HG02678 (cell line): Measurements from ENCODE around the gene SLC24A3.

Source experiments
- ATAC-seq: cut with Tn5 transposase; IDR thresholded peaks from one replicate; pipeline ENCODE4 v1.9.1; 2021; ENCODE audit warnings: mild to moderate bottlenecking, moderate library complexity; ENCODE audit not compliant: unreplicated experiment

The SLC24A3 gene

DNA sequence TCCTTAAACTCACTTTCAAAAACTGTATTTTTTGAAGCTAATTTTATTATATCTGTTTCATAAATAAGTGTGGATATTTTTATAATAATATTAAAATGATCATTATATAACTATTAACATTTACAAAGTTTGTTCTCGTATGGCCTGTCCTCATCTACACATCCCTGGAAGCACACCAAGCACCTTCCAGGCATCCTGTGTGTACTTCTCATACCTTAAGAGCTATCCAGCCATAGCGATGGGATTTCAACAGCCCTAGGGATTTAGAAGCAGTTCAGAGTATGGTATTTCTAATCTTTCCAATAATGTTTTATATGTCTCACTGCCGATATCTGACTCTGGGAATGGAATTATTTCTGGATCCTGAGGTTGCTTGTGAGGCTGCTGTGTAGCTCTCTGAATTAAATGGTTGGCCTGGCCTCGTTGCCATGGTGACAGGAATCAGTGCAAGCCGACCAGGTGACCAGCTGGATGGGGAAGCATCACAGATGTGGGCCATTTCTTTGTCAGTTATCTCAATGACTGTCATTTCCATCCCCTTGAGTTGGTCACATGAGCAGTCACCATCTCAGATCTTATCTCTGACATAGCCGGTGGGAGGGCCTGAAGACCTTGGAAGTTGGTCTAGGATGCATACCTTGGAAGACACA lies 280.4 kb downstream of the SLC24A3 start:
- no peak for ATAC-seq

DNA sequence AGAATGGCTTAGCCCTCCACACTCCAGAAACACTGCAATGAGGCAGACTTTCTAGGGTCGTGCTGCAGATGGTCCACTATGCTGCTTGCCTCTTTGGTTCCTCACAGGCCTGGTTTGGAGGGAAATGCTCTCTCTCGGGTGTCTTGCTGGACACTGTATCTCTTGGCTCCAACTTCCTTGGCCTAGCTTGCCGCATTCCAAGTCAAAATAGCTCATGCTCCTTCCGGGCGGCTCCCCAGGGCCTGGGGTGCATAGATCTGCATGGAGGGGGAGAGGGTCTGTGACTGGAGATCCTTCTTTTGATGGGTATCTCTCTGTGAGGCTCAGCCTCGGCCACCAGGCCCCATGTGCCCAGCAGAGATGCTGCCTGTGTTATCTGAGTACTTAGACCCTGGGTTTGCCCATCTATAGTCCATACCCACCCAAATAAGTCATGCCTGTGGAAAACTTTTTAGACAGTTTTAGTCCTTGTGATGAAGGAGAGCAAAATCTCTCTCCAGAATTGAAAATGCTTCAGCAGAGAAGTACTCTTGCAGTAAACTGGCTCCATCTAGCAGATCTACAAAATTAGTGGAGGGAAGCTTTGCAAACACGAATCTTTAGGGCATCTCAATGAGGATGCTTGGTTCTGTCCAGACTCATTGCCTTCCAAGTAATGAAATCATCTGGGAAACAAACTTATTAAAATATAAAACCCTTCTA lies 281.5 kb downstream of the SLC24A3 start:
- ATAC-seq = no peak

DNA sequence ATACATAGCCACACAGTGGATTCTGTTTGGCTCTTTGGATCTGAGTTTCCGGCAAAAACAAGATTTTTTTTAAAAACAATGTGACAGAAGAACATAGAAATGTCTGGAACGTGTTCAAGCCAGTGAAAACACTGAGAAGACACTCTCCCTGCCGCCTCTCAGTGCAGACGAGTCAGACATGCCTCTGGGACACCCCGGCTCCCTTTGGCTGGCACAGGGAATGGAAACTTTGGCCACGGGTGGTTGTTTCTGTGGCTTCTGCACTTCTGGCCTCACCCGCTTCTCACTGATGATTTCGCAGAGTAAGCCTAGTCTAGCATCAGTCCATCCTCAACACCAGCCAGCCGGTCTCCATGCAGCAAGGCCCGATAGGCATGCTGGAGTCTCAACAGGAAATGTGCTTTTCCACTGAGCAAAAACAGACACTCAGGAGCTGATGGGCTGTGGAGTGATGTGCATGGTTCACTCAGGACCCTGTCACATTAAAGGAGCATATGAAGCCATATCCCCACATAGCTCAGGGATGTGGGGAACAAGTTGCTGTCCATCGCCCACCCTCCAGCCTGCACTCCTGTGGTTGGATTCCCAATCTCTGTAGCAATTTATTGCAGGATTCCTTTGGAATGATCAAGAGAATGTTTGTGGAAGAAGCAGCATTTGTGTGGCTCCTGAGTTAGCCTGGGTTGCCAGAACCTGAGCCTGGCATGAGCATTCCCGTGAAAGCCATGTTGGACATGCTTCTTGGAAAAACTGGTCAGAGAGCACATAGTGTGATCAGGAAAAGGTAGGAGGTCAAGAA lies 283.7 kb downstream of the SLC24A3 start:
- no peak for ATAC-seq

DNA sequence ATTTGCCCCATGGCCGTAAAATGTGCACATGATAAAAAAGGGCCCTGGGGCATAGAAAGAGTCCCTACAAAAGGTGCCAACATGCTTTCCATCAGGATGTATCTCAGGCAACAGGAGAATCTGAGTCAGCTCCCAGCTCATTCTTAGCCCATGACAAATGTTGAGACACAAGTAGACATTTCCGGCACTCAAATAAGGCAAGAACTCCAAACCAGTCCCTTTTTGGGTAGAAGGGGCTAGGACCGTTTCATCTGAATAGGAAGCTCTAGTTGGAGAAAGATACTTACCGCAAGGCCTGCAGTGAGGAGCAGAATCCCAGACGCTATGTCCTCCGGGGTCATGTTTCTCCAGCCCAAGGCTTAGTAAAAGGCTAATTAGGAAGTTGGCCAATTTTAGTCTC lies 284.6 kb downstream of the SLC24A3 start:
- ATAC-seq = no peak

DNA sequence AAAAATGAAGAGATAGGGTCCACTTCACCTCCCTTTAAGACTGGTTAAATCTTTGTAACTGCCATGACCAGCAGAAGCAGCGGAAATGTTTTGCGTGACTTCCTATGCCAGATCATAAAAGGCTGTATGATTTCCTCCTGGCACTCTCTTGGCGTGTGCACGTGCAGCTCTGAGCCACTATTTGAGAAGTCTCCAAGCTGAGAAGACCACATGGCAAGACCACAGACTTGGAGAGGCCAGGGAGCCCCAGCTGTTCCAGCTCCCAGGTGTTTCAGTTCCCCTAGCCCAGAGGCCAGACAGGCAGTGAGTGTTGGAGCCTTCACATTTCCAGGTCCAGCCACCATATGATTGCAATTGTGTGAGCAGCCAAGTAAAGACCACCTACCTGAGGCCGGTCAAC lies 286.3 kb downstream of the SLC24A3 start:
- no peak for ATAC-seq

DNA sequence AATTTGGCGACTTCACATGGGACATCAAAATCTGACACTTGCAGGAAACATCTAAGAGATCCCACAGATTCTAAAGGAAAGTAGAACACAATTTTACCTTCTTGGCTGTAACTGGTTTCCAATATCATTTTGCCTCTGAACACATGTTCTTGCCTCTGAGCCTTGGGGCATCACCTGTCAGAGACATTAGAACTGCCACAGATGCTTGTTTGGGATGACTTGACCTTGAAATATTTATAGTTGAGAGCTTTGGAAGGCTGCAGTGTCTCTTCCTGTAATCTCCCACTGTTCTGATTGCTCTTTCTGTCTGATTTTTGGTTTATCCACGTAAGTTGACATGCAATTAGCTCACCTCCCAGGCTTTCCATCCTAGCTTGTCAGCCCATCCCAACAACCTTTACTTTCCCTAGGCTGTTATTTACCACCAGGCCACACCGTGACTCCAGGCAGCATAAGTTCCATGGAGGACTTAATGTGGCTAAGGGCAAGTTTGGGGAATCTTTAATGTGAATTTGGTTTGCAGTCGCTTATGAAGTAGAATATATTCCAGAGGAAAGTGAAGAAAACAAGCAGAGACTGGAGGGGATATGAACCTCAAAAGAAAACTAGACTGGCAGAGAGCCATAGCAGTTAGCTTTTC lies 289.2 kb downstream of the SLC24A3 start:
- ATAC-seq = no peak

DNA sequence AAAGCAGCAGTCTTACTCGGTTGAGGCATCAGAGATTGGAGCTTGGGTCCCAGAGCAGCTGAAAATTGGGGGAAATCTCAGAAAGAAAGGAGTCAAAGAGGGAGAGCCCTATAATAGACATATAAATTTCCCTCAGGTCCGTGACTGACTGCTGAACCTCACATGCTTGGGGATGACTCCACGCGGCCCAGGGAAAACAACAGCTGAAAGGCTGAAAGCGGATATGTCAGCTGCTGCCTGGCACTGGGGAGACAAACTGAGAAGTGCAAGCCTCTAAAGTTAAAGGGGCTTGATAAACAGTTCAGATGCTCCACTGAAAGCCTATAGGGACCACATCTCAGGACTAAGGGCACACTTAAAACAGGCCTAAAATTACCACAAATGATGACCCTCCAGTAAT lies 289.7 kb downstream of the SLC24A3 start:
- ATAC-seq = no peak

DNA sequence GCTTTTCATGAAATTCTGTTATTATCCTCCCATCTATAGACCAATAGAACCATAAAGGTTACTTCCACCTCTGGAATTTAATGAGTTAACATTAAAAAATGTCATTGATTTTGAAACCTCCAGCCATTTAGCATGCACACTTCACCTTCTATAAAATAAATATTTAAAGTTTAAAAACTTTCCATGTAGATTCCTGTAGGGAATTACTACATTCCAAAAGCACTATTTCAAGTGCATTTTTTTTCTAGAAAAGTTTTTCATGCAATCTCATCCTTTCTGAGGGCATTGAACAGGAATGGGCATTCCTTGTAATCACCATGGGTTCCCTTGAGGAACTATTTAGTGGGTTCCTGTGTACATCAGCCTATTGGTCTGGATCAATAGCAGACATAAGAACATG lies 291.8 kb downstream of the SLC24A3 start:
- no peak for ATAC-seq

DNA sequence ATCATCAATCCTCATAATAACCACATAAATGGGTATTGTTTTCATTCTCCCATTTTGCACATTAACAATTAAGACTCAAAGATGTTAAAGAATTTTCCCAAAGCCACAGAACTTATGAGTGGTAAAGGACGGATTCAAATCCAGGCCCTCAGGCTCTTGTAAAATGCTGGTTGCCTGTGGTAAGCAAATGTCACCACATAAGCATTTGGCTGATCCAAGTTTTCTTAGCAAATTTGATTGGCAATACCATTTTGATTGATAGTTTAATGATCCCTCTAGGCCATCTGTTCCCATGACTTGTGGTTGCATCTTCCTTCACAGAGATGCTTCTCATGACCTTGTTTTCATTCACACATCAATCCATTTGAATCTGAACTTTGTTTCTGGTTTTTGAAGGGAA lies 293.6 kb downstream of the SLC24A3 start:
- ATAC-seq = no peak

DNA sequence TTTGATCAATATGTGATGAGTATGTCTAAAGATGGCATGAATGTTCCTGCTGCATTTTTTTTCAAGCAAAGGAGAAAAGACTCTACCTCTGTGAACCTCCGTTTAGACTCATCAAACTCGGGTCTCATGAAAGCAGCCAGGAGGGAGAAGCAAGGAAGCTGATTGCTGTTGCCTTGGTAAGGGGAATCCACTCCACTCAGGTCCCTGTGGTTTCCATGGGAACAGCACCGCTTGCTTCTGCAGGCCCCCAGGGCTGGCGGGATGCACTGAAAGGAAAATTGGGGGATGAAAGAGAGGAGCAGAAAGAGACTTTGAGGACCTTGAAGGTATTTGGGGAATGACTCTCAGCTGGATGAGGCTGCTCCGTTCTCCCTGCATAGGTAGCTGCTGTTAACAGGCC lies 296.0 kb downstream of the SLC24A3 start:
- no peak for ATAC-seq

DNA sequence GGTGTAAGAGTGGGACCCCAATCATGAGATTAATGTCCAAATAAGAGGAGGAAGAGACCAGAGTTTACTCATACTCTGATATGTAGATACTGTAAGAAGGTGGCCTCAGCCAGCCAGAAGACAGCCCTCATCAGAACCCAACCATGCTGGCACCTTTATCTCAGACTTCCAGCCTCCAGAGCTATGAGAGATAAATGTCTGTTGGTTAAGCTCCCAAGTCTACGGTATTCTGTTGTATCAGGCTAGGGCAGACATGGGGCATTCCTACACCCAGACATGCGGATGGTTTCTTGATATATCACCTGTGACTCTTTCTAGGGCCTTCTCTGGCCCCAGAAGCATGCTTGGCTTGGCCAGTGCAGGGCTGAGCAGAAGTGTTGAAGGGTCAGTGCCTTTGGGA lies 298.2 kb downstream of the SLC24A3 start:
- no peak for ATAC-seq

DNA sequence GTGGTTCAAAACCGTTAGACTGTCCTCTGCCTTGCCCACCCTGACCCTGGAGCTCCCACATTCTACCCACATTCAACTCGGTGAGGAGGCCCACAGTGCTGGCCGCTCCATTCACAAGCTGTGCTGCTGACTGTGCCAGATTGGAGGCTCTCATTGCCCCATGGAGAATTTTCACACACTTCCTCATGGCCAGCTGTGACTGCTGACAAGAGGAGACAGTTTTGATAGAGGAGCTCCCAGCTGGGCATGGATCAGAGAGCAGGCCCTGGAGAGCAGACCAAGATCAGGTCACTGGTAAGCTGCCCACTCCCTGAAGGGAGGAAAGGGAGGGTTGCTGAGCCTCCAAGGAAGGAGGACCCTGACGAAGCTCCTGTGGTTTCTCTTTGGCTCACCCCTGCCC lies 299.5 kb downstream of the SLC24A3 start:
- no peak for ATAC-seq

DNA sequence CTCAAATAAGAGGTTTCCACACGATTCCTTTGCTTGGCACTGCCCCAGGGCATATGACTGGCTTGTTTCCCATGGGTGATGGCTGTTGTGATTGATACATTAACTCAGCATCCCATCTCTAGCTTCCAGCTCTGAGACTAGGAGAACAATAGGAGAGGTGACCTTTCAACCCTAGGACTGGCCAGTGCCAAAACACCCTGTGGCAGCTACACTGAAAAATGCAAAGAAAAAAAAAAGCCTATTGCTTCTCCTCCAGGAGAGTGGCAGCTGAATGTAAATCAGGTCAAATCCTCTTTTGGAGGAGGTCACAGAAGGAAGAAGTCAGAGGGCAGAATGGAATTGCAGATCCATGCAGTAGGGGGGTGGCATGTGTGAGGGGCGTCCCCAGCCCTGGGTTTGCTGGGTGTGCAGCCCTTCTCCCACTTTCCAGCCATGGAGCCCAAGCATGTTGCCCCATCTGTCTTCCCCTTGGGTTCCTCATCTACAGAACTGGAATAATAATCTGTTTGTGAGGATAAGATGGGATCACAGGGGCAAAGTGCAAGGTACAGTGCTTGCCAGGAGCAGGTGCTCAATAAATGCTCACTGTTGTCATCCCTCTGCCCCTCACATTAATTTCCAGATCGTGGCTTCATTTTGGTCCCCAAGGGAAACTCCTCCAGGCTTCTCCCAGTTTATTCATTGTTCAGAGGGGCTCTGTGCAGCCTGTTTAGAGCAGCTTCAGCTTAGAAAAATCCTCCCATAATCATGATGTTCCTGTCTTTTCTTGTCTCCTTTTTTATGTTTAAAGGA lies 300.6 kb downstream of the SLC24A3 start:
- ATAC-seq = no peak

DNA sequence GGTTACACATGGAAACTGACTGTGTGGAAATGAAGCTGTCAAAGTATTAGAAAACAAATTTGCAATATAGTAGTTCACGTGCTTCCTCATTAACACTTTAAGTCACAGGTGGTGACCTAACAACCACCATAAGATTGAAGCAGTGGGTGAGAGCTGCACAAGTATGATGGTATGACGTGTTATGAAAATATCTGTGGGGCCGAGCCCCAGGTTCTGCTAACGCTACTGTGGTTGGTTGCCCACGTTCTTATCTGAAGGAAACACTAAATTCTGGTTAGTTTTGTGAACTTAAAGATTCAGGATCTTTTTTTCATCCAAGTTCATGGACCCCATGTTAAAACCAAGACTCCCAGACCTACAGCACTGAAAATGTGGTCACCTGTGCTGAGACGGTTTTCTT lies 302.6 kb downstream of the SLC24A3 start:
- ATAC-seq = no peak

DNA sequence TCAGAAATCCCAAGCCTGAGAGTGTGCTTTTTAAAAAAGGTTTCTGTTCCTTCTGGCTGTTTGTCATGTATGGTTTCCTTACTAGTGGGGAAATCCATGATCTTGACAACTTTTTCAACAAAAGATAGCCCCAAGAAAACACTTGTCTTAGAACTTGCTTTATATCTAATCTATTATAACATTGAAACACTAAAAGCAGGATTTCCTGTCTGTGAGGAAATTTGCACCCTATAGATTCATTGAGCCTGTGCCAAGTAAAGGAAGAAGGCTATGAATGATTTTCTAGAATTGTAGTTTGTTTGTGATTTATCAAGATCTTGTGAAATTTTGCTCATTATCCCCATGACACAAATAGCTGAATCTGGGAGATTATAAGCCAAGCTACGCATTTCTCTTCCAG lies 307.0 kb downstream of the SLC24A3 start:
- ATAC-seq = no peak

DNA sequence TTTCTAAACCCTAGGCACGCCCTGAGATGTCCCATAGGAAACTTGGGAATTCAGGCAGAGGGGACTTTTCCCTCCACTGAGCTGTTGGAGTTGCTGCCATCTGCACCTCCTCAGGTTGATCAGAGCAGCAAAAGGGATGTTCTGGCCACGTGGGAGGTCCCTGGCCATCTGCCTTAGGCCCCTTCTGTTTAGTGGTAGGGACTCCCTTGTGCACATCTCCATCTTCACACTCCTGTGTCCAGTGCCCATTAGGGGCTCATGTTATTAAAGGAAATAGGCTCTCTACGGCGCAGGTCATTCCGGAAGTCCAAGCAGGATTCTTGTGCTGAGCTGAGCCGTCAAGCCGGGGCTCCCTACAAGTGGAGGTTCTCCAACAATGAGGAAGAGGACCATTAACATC lies 307.8 kb downstream of the SLC24A3 start:
- no peak for ATAC-seq

DNA sequence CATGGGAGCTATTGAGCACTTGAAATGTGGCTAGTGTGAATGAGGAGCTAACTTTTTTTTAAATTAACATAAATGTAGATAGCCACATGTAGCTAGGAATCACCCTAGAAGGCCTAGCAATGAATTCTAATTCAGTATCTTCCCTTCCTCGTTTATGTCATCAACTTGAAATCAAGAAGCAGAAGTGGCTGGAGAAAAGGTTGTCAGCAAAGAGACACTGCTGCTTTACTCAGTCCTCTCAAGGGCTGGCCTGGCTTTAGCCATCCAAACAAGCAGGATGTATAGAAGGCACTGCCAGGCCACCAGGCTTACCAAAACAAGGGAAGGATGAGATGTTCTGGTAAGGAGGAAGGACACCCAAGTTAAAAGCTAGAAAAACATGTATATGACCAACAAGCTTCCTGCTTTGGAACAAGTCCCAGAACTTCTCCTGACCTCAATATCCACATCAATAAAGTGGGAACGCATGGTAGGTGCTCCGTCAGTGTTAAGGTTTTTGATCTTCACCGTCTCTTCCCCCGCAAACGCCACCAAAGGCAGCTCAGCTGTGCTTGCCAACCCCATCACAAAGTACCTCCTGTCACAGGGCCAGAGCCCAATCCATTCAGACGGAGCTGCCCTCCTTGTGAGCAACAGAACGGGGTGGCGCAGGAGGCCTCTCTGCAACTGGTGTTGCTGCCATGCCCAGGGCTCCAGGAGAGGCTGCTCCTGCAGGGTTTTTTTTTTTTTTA lies 309.8 kb downstream of the SLC24A3 start:
- ATAC-seq = no peak

DNA sequence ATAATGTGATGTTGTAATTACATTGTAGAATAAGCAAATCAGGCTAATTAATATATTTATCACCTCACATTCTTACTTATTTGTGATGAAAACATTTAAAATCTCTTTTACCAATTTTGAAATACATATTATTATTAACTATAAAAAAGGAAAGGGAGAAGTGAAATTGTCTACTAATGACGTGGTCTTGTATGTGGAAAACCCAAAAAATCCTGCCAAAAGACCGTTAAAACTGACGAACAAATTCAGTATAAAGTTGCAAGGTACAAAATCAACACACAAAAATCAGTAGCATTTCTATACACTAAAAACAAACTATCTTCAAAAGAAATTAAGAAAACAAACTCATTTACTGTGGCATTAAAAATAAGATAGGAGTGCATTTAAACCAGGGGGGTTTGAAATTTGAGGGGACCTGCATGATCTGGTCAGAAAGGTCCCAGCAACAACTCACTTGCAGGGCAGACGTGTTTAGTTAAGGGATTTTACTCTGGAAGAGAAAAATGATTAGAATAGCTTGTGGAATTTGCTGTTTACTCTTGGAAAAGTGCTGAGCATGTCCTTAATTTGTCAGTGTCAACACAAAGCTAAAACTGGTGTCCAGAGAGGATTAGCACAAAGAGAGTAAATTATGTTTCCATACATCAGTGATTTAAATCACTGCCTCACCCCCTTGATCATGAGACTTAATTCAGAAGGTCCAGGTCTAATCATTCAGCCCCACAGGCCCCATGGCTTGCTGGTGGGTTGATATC lies 310.6 kb downstream of the SLC24A3 start:
- ATAC-seq = no peak

DNA sequence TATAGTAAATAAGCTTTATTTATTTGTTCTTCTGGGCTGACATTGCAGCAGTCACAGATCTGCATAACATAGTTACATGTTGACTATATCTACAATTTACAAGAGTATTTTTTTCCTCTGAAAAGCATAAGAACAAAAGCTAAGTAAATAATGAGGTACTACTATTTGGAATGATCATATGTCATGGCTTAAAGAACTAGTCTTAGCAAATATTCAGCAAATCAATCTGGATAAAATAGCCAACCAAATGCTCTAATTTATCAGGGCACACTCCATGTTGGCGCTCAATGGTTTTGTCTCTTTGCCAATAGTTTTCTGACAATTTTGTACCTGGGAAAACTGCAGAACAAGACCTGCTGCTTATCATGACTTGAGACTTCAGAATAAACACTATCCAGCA lies 312.2 kb downstream of the SLC24A3 start:
- ATAC-seq = no peak
